ENCODE data around the gene ACOX3.
"Not testable (repeated sequence)": the region's sequence is repeated elsewhere in the genome, so short reads cannot be mapped to it uniquely, and the experiment has no call there.

Gene ACOX3

DNA sequence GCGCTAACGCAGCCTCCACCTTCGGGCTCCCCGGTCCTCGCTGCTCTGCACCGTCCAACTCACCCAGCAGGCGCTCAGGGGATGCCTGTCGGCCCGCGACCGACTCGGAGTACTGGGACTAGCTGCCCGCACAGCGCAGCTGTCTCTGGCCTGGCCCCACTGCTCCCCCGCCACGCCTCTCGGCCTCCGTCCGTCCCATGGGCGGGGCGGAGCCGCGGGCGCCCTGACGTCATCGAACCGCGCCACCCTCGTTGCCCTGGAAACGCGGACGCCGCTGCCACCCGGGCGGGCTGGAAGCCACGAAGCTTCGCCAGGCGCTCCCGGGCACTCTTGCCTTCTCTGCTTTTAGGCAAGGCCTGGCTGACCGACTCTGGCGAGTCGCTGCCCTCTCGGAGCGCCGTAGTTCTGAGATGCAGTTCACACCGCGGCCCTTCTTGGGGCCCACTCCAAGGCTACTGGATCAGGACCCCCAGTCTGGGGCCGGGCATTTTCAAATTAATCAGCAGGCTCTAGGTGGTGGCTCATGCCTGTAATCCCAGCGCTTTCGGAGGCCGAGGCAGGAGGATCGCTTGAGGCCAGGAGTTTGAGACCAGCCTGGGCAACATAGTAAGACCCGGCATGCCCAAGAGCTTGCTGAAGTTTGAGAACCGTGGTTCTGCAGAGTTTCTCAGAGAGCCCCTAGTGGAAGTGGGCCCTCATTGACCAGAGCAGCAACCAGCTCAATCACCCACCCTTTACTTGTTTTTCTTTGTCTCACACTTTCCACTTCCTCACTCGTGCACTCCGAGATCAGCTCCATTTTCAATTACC, 12.0 kb downstream of the ACOX3 start:
- peak; percentile 95 for DNase-seq
- H3K27ac Mint-ChIP-seq: peak overlapping the region; percentile 82
- peak; percentile 96 for ATAC-seq
- peaks cover 2% of the 10 kb centered on the region for H3K36me3 Mint-ChIP-seq (ENCODE audit: low read depth)
- no peaks in the 10 kb centered on the region for H3K9me3 Mint-ChIP-seq
- peak overlapping the region; percentile 91 for H3K4me3 Mint-ChIP-seq
- H3K4me1 Mint-ChIP-seq: peaks cover 32% of the 10 kb centered on the region
- no peaks in the 10 kb centered on the region for H3K27me3 Mint-ChIP-seq

DNA sequence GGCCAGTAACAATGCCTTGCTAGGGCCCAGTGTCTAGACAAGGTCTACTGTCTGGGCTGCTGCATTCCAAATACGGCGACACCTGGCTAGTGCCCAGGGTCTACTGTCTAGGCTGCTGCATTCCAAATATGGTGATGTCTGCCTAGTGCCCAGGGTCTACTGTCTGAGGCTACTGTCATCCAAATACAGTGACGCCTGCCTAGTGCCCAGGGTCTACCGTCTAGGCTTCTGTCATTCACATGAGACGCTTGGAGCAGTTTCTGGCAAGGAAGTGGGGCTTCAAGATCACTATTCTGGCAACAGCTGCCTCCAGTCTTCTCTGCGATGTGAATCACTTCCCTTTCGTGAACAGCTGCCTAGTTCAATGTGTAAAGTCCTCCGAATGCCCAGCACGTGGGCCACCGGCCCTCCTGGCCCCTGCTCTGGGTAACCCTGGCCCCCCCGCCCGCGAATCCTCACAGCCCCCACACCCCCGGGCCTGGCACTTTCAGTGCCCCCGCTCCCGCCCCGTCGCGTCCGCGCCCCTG, 12.7 kb downstream of the ACOX3 start:
- no peaks in the 10 kb centered on the region for H3K9me3 Mint-ChIP-seq
- peak; percentile 34 for ATAC-seq
- peaks cover 32% of the 10 kb centered on the region for H3K4me1 Mint-ChIP-seq
- peak overlapping the region; percentile 91 for H3K4me3 Mint-ChIP-seq
- no peaks in the 10 kb centered on the region for H3K36me3 Mint-ChIP-seq (ENCODE audit: low read depth)
- no peaks in the 10 kb centered on the region for H3K27me3 Mint-ChIP-seq
- H3K27ac Mint-ChIP-seq: peak overlapping the region; percentile 73
- DNase-seq: no peak

DNA sequence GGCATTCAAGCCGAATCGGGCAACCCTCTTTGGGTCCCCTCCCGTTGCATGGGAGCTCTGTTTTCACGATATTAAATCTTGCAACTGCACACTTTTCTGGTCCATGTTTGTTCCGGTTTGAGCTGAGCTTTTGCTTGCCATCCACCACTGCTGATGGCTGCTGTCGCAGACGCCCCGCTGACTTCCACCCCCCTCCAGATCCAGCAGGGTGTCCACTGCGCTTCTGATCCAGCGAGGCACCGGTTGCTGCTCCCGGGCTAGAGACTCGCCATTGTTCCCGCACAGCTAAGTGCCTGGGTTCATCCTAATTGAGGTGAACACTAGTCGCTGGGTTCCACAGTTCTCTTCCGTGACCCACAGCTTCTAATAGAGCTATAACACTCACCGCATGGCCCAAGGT, 13.3 kb downstream of the ACOX3 start:
- Mint-ChIP-seq H3K27ac (peak overlapping the region; percentile 19), H3K9me3 (no peaks in the 10 kb centered on the region), H3K27me3 (no peaks in the 10 kb centered on the region), H3K4me3 (peak overlapping the region; percentile 91), H3K36me3 (ENCODE audit: low read depth) (no peaks in the 10 kb centered on the region), H3K4me1 (peaks cover 33% of the 10 kb centered on the region)
- no peak for DNase-seq
- no peak for ATAC-seq

DNA sequence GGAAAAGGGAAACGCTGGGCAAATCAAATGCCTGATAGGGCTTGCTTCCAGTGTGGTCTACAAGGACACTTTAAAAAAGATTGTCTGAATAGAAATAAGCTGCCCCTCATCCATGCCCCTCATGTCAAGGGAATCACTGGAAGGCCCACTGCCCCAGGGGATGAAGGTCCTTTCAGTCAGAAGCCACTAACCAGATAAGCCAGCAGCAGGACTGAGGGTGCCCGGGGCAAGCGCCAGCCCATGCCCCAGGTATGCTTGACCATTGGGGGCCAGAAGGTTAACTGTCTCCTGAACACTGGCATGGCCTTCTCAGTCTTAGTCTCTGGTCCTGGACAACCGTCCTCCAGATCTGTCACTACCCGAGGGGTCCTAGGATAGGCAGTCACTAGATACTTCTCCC, 17.7 kb downstream of the ACOX3 start:
- H3K36me3 Mint-ChIP-seq (ENCODE audit: low read depth): peaks cover 4% of the 10 kb centered on the region
- ATAC-seq: no peak
- no peaks in the 10 kb centered on the region for H3K9me3 Mint-ChIP-seq
- no peak overlapping the region for H3K27ac Mint-ChIP-seq
- no peak for DNase-seq
- H3K4me3 Mint-ChIP-seq: no peak overlapping the region
- no peaks in the 10 kb centered on the region for H3K27me3 Mint-ChIP-seq
- H3K4me1 Mint-ChIP-seq: peaks cover 52% of the 10 kb centered on the region

DNA sequence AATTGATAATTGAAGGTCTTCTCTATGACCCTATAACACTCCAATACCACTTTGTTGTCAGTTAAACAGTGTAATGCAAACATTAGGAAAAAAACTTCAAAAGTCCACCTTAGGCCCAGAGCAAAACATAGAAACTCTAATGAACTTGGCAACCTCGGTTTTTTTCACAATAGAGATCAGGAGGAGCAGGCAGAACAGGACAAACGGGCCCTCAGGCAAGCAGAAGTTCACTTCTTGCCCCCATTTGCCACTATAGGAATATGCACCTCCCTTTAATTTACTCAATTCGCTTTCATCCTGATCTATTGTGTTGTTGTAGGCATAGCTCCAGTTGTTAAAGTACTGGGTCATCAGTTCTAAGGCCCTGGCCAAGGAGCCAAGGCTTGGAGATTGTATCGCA, 18.2 kb downstream of the ACOX3 start:
- H3K36me3 Mint-ChIP-seq (ENCODE audit: low read depth): peaks cover 4% of the 10 kb centered on the region
- DNase-seq: no peak
- no peaks in the 10 kb centered on the region for H3K9me3 Mint-ChIP-seq
- ATAC-seq: no peak
- H3K27ac Mint-ChIP-seq: no peak overlapping the region
- H3K4me1 Mint-ChIP-seq: peaks cover 53% of the 10 kb centered on the region
- H3K27me3 Mint-ChIP-seq: no peaks in the 10 kb centered on the region
- no peak overlapping the region for H3K4me3 Mint-ChIP-seq

DNA sequence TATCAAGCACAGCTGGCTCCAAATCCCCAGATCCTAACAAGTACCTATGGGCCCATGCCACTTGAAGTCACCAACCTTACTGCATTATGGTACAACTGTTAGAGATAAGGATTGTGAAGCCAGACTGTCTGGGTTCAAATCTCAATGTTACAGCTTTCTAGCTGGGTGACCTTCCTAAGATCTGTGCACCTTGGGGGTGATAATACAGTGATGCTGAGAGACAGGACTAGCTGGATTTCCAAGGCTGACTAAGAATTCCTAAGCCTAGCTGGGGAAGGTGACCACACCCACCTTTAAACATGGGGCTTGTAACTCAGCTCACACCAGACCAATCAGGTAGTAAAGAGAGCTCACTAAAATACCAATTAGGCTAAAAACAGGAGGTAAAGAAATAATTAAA, 20.4 kb downstream of the ACOX3 start:
- not testable (repeated sequence) for ATAC-seq, H3K4me3 Mint-ChIP-seq, H3K9me3 Mint-ChIP-seq, H3K27me3 Mint-ChIP-seq, DNase-seq
- H3K36me3 Mint-ChIP-seq (ENCODE audit: low read depth): peaks cover 10% of the 10 kb centered on the region
- H3K27ac Mint-ChIP-seq: peak overlapping the region; percentile 81
- peaks cover 41% of the 10 kb centered on the region for H3K4me1 Mint-ChIP-seq

DNA sequence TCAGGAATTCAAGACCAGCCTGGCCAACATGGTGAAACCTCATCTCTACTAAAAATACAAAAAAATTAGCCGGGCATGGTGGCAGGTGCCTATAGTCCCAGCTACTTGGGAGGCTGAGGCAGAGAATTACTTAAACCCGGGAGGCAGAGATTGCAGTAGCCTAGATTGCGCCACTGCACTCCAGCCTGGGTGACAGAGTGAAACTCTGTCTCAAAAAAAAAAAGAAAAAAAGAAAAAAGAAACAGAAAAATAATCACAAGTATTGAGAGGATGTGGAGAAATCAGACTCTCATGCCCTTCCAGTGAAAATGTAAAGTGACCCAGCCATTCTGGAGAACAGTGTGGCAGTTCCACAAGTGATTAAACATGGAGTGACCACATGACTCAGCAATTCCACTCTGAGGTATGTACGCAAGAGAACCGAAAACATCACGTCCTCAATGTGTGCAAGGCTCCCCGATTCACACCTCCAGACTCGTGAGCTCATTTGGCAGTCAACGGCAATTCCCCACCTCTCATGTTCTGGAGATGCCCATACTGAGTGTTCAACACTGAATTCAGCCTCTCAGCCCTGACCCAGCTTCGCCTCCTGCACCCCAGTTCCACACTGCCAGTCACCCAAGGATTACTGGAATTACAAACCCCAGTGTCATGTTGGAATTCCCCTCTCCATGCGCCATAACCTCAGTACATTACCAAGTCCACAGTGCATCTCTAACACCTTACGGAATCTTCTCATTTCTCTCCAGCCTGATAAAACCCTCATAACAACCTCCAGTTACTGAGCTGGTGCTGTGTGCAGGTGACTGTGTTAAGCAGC, 21.1 kb downstream of the ACOX3 start:
- H3K4me1 Mint-ChIP-seq: peaks cover 47% of the 10 kb centered on the region
- H3K36me3 Mint-ChIP-seq (ENCODE audit: low read depth): peaks cover 17% of the 10 kb centered on the region
- H3K4me3 Mint-ChIP-seq: peak overlapping the region; percentile 16
- H3K9me3 Mint-ChIP-seq: no peaks in the 10 kb centered on the region
- ATAC-seq (peak; percentile 98), DNase-seq (peak; percentile 45)
- H3K27me3 Mint-ChIP-seq: no peaks in the 10 kb centered on the region
- peak overlapping the region; percentile 81 for H3K27ac Mint-ChIP-seq

DNA sequence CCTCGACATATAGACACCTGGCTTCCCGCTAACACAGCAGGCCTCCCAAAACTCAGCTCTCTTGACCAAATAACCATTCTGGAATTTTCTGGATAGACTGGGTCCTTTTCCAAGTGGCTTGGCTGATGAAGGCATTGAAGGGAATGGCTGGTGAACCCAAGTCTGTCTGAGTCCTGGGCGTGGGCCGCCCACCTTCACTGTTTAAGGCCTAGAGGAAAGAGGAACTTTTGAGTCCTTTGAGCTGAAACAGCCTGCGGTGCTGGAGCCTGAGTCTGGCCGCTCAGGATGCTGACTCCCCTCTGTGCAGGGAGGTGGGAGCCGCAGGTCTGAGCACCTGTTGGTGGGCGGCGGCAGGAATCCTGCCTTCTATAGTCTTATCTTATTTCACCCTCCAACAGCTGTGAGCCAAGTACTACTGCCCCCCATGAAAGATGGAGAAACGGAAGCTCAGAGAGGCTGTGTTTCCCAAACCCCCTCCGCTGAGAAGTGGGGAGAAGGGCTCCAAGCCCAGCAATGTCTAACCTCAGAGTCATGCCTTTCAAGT, 23.4 kb downstream of the ACOX3 start:
- Mint-ChIP-seq H3K36me3 (ENCODE audit: low read depth) (peaks cover 27% of the 10 kb centered on the region), H3K9me3 (no peaks in the 10 kb centered on the region), H3K4me3 (no peak overlapping the region), H3K27me3 (no peaks in the 10 kb centered on the region), H3K4me1 (peaks cover 56% of the 10 kb centered on the region), H3K27ac (no peak overlapping the region)
- no peak for ATAC-seq
- DNase-seq: no peak

DNA sequence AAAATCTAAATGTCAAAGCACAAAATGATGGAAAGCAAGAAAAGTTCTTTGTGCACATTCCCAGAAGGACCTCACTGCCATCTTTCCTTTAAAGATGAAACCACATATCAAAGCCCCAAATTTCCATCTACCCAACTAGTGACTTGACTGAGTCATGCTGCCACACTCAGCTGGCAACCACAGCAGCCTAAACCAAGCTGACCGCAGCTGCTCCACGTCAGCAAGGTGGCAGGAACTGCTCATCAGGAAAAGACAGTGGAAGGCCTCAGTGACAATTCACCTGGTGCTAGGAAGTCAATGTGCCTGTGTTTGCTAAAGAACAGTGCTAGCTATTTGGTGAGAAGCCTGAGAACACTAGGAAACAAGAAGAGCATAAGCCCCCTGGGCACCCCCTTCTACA, 26.1 kb downstream of the ACOX3 start:
- H3K4me1 Mint-ChIP-seq: peaks cover 42% of the 10 kb centered on the region
- peak overlapping the region; percentile 91 for H3K27ac Mint-ChIP-seq
- no peaks in the 10 kb centered on the region for H3K9me3 Mint-ChIP-seq
- ATAC-seq: peak; percentile 57
- peaks cover 25% of the 10 kb centered on the region for H3K36me3 Mint-ChIP-seq (ENCODE audit: low read depth)
- H3K27me3 Mint-ChIP-seq: no peaks in the 10 kb centered on the region
- peak; percentile 57 for DNase-seq
- peak overlapping the region; percentile 28 for H3K4me3 Mint-ChIP-seq

DNA sequence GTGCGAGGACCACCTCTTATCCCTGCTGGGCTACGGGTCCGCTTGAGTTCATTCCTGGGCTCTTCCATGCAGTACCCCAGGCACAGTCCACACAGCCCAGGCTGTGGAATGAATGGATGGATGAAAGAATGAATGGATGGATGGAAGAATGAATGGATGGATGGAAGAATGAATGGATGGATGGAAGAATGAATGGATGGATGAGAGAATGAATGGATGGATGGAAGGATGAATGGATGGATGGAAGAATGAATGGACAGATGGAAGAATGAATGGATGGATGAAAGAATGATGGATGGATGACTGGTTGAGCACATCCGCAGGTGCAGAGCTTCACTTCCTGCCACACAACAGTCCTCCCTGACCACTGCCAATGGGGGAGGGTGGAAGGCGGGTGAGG, 28.2 kb downstream of the ACOX3 start:
- H3K27me3 Mint-ChIP-seq: no peaks in the 10 kb centered on the region
- H3K9me3 Mint-ChIP-seq: no peaks in the 10 kb centered on the region
- ATAC-seq: no peak
- no peak for DNase-seq
- no peak overlapping the region for H3K27ac Mint-ChIP-seq
- H3K4me3 Mint-ChIP-seq: no peak overlapping the region
- H3K36me3 Mint-ChIP-seq (ENCODE audit: low read depth): peaks cover 25% of the 10 kb centered on the region
- peaks cover 26% of the 10 kb centered on the region for H3K4me1 Mint-ChIP-seq

DNA sequence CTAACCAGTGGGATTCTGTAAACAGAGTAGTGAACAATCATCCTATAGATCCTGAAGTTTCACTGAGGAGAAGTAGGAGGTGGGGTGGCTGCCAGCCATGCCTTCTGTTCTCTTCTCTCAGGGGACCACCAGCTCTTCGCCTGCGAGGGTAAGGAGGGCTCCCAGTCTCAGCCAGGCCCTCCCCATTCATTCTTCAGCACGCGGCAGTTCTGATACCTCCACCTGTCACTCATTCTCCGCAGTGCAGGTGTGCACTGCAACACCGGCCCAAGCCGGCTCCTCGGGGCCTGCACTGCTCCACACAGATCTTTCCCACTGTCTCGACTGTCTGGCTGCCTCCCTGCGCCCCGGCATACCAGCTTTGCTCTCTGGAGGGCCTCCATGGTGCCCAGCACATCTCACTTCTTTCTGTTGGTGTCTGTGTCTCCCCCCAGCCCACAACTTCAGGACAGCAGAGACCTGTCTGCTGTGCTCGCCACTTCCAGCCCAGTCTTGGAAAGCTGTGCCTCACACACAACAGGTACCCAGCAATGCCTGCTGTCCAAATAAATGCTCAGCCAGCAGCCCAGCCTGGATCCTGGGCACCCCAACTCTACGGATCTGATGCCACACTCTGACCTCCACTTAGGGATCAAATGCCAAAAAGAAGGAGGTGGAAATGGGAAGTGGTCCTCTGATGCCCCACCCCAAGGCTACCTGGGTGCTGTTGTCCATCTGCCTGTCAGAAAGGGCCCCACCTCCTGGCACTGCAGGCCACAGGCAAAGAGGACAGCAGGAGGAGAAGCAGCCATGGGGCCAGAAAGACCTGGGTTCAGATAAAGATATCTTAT, 29.0 kb downstream of the ACOX3 start:
- peaks cover 24% of the 10 kb centered on the region for H3K4me1 Mint-ChIP-seq
- H3K9me3 Mint-ChIP-seq: no peaks in the 10 kb centered on the region
- peaks cover 25% of the 10 kb centered on the region for H3K36me3 Mint-ChIP-seq (ENCODE audit: low read depth)
- DNase-seq (no peak), ATAC-seq (no peak)
- H3K4me3 Mint-ChIP-seq: no peak overlapping the region
- H3K27me3 Mint-ChIP-seq: no peaks in the 10 kb centered on the region
- no peak overlapping the region for H3K27ac Mint-ChIP-seq

DNA sequence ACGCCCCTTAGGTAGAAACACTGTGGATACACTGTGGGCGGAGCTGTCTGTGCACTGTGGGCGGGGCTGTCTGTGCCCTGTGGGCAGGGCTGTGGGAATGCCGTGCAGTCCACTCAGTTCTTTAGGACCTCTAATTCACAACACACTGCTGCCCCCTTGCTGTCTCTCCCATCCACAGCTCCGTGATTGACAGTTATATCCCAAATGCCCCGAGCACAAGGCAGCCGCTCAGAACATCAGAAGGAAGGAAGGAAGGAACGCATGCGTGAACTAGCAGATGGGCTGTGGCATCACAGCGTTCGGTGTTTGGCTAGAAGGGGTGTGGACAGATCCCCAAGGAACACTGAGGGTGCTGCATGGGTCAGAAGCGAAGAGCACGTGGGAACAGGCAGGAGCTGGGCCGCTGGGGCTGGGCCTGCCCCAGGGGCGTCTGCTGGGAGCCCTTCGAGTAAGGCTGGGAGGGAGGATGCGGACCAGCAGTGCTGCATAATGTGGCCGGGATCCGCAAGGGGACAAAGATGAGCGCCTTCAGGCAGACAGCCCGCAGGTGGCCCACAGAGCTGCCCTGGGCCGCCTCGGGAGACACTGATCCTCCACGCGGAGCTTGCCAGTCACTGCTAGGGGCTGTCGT, 29.8 kb downstream of the ACOX3 start:
- ATAC-seq (no peak), DNase-seq (no peak)
- Mint-ChIP-seq H3K4me3 (no peak overlapping the region), H3K27ac (no peak overlapping the region), H3K27me3 (no peaks in the 10 kb centered on the region), H3K9me3 (no peaks in the 10 kb centered on the region), H3K4me1 (peaks cover 23% of the 10 kb centered on the region), H3K36me3 (ENCODE audit: low read depth) (peaks cover 27% of the 10 kb centered on the region)

DNA sequence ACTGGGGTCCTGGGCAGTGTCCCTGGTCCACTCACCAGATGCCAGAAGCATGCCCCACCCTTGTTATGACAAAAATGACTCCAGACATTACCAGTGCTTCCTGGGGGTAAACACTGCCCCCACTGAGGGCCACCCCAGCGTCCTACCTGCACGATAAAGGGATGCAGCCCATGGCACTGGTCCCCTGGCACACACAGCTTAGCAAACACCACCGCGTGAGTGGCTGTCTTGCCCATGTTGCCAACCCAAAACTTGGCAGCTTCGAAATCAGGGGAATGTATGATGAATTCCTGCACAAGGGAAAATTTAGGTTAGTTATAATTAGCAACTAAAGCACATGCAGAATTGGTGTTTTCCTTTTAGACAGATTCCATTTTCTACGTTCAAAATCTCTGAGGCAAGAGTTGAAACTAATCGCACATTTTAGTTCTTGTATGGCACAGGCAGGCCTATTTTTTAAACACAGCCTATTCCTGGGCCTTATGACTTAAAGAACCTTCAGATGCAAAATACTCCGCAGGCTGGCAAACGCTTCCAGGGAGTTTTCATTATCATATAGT, 30.4 kb downstream of the ACOX3 start:
- no peak for DNase-seq
- H3K9me3 Mint-ChIP-seq: no peaks in the 10 kb centered on the region
- H3K27me3 Mint-ChIP-seq: no peaks in the 10 kb centered on the region
- H3K36me3 Mint-ChIP-seq (ENCODE audit: low read depth): peaks cover 24% of the 10 kb centered on the region
- ATAC-seq: no peak
- H3K4me3 Mint-ChIP-seq: no peak overlapping the region
- H3K27ac Mint-ChIP-seq: no peak overlapping the region
- peaks cover 23% of the 10 kb centered on the region for H3K4me1 Mint-ChIP-seq
